ENCODE results near the gene GAN.

- TF ChIP-seq MAFK (IDR thresholded peaks at IDR 0.05; ENCODE audit: low read depth, low read length) (no peak), CTCF (conservative IDR thresholded peaks at IDR 0.05; ENCODE audit: low read depth, low read length) (no peak), POLR2A (IDR thresholded peaks at IDR 0.05; ENCODE audit: low read depth, low read length) (no peak), MXI1 (IDR thresholded peaks at IDR 0.05; ENCODE audit: borderline replicate concordance, low read depth, low read length) (no peak), CEBPB (IDR thresholded peaks at IDR 0.05; ENCODE audit: low read depth, low read length) (no peak), RAD21 (IDR thresholded peaks at IDR 0.05; ENCODE audit: low read length) (no peak), RCOR1 (IDR thresholded peaks at IDR 0.05; ENCODE audit: insufficient replicate concordance, low read length) (no peak), NFE2L2 (IDR thresholded peaks at IDR 0.05; ENCODE audit: low read depth, low read length) (no peak), FOS (IDR thresholded peaks at IDR 0.05; ENCODE audit: low read depth, low read length) (no peak), CHD1 (IDR thresholded peaks at IDR 0.05; ENCODE audit: low read depth, low read length) (no peak), RFX5 (IDR thresholded peaks at IDR 0.05; ENCODE audit: low read depth, low read length) (no peak), BHLHE40 (IDR thresholded peaks at IDR 0.05; ENCODE audit: low read depth, low read length) (no peak)
- TF ChIP-seq, protein P1, sequence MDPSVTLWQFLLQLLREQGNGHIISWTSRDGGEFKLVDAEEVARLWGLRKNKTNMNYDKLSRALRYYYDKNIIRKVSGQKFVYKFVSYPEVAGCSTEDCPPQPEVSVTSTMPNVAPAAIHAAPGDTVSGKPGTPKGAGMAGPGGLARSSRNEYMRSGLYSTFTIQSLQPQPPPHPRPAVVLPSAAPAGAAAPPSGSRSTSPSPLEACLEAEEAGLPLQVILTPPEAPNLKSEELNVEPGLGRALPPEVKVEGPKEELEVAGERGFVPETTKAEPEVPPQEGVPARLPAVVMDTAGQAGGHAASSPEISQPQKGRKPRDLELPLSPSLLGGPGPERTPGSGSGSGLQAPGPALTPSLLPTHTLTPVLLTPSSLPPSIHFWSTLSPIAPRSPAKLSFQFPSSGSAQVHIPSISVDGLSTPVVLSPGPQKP (IDR thresholded peaks at IDR 0.05; ENCODE audit: borderline replicate concordance, low read depth, low read length): no peak
- TF ChIP-seq, protein P2, sequence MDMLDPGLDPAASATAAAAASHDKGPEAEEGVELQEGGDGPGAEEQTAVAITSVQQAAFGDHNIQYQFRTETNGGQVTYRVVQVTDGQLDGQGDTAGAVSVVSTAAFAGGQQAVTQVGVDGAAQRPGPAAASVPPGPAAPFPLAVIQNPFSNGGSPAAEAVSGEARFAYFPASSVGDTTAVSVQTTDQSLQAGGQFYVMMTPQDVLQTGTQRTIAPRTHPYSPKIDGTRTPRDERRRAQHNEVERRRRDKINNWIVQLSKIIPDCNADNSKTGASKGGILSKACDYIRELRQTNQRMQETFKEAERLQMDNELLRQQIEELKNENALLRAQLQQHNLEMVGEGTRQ (IDR thresholded peaks at IDR 0.05; ENCODE audit: low read depth, low read length): no peak
Observed at GRCh38 chr16:81384006-81384405, 69.2 kb downstream of the GAN start.

Data from IMR-90 (cell line).